ENCODE data around the gene SLC30A3. TPM values are rescaled to one million over a fixed set of nuclear protein-coding genes. Genes with fewer than 3 reads are reported as not detected.

The SLC30A3 gene
- total RNA-seq, 2 donors from 2014 or later: 5.7 to 9.4 TPM

DNA sequence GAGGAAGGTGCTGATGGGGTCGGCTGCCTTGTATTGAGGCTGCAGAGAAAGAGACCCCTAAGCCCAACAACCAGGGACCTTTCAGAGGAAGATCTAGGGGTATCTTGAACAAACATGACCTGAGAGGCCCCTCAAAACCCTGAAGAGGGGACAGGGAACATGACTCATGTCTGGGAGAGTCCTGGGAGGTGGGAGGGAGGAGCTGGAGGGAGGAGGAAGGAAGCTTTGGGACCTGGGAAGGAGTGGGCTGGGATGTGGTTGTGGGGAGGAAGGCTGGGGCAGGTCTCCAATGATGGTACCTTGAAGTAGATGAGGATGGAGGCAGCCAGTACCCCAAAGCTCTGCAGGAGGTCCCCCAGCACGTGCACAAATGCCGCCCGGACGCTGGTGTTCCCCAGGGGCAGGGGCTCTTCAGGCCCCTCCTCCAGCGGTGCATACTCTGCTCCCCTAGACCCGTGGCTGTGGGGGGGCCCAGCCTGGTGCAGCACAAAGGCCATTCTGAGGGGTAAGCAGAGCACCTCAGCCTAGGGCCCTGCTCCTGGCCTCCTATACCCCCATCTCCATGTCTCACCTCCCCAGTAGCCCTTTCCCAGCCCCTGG lies 5.9 kb downstream of the SLC30A3 start:
- H3K4me1 ChIP-seq: peaks cover 0 to 8% of the 10 kb centered on the region in 2 donors
- H3K36me3 ChIP-seq: no peaks in the 10 kb centered on the region
- TF ChIP-seq, protein P1, sequence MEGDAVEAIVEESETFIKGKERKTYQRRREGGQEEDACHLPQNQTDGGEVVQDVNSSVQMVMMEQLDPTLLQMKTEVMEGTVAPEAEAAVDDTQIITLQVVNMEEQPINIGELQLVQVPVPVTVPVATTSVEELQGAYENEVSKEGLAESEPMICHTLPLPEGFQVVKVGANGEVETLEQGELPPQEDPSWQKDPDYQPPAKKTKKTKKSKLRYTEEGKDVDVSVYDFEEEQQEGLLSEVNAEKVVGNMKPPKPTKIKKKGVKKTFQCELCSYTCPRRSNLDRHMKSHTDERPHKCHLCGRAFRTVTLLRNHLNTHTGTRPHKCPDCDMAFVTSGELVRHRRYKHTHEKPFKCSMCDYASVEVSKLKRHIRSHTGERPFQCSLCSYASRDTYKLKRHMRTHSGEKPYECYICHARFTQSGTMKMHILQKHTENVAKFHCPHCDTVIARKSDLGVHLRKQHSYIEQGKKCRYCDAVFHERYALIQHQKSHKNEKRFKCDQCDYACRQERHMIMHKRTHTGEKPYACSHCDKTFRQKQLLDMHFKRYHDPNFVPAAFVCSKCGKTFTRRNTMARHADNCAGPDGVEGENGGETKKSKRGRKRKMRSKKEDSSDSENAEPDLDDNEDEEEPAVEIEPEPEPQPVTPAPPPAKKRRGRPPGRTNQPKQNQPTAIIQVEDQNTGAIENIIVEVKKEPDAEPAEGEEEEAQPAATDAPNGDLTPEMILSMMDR (IDR thresholded peaks at IDR 0.05): no peak
- no peak overlapping the region for H3K27ac ChIP-seq
- no peaks in the 10 kb centered on the region for H3K9me3 ChIP-seq
- no peak overlapping the region for H3K4me3 ChIP-seq
- peaks cover 0 to 1% of the 10 kb centered on the region in 2 donors for H3K27me3 ChIP-seq
- no peak for DNase-seq (ENCODE audit: low spot score)

GRCh38 chr2:27255660-27256059 lies 7.2 kb downstream of the SLC30A3 start:
- no peaks in the 10 kb centered on the region for H3K27me3 ChIP-seq
- no peak for DNase-seq (ENCODE audit: low spot score)

GRCh38 chr2:27255187-27255586 lies 7.7 kb downstream of the SLC30A3 start:
- Histone ChIP-seq H3K9me3 (no peaks in the 10 kb centered on the region), H3K27me3 (no peaks in the 10 kb centered on the region), H3K4me3 (no peak overlapping the region), H3K36me3 (no peaks in the 10 kb centered on the region), H3K4me1 (peaks cover 0 to 4% of the 10 kb centered on the region in 2 donors), H3K27ac (no peak overlapping the region)
- TF ChIP-seq, protein P1 (IDR thresholded peaks at IDR 0.05): no peak
- no peak for DNase-seq (ENCODE audit: low spot score)

More at GRCh38 chr2:27255660-27256059, 7.2 kb downstream of the SLC30A3 start:
- no peaks in the 10 kb centered on the region for H3K4me1 ChIP-seq
- H3K36me3 ChIP-seq: no peaks in the 10 kb centered on the region
- H3K4me3 ChIP-seq: no peak overlapping the region
- no peaks in the 10 kb centered on the region for H3K9me3 ChIP-seq
- TF ChIP-seq, protein P1 (IDR thresholded peaks at IDR 0.05): no peak
- no peak overlapping the region for H3K27ac ChIP-seq

- H3K27me3 ChIP-seq: no peaks in the 10 kb centered on the region
- no peak overlapping the region for H3K4me3 ChIP-seq
- TF ChIP-seq, protein P1 (IDR thresholded peaks at IDR 0.05): no peak
- H3K4me1 ChIP-seq: peaks cover 0 to 8% of the 10 kb centered on the region in 2 donors
- H3K27ac ChIP-seq: no peak overlapping the region
- H3K9me3 ChIP-seq: no peaks in the 10 kb centered on the region
- no peak for DNase-seq (ENCODE audit: low spot score)
- no peaks in the 10 kb centered on the region for H3K36me3 ChIP-seq
Measured at GRCh38 chr2:27251766-27252165, 11.1 kb downstream of the SLC30A3 start.

- DNase-seq (ENCODE audit: low spot score): no peak
- H3K4me3 ChIP-seq: no peak overlapping the region
- no peaks in the 10 kb centered on the region for H3K9me3 ChIP-seq
- H3K36me3 ChIP-seq: no peaks in the 10 kb centered on the region
- peaks cover 0 to 11% of the 10 kb centered on the region in 2 donors for H3K4me1 ChIP-seq
- H3K27me3 ChIP-seq: no peaks in the 10 kb centered on the region
- H3K27ac ChIP-seq: no peak overlapping the region
- TF ChIP-seq, protein P1 (IDR thresholded peaks at IDR 0.05): no peak
Measured at GRCh38 chr2:27250652-27251379, 12.0 kb downstream of the SLC30A3 start.
